ENCODE measurements around the gene GATA6. TPM values are rescaled to one million over a fixed set of nuclear protein-coding genes. Genes with fewer than 3 reads are reported as not detected.

The GATA6 gene
- total RNA-seq, 1 donor from 2014 or later, result 23.8 TPM

- H3K27me3 Mint-ChIP-seq (ENCODE audit: unreplicated experiment), result peaks cover 4% of the 10 kb centered on the region
- no peak for DNase-seq (ENCODE audit: low spot score)
- TF ChIP-seq CTCF (IDR thresholded peaks at IDR 0.05; ENCODE audit: unreplicated experiment), result no peak
- H3K9me3 Mint-ChIP-seq (ENCODE audit: unreplicated experiment), result no peaks in the 10 kb centered on the region
- no peak overlapping the region for H3K27ac Mint-ChIP-seq (ENCODE audit: unreplicated experiment)
- H3K4me1 Mint-ChIP-seq (ENCODE audit: unreplicated experiment), result peaks cover 33% of the 10 kb centered on the region
- H3K36me3 Mint-ChIP-seq (ENCODE audit: low read depth, unreplicated experiment), result peaks cover 23% of the 10 kb centered on the region
- H3K4me3 Mint-ChIP-seq (ENCODE audit: unreplicated experiment), result no peak overlapping the region
Observed at GRCh38 chr18:22200611-22201225, 31.3 kb downstream of the GATA6 start.

DNA sequence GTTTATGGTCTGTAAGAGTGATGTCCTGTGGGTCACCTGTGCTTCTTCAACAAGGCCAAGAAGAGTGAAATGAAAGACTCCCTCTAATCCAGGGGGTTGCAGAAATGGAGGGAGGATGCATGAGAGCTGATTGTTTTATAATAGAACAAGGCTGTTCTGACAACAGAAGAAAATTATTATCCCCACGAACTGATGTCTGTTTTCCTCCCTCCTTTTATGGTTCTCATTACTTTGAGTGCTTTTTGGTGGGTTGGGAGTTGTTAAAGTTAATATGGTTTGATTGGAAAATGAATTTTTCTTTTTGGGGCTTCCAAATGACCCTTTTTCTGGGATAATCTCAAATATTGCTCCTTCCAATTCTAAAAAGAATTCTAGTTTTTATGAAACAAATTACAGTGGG lies 33.6 kb downstream of the GATA6 start:
- no peak overlapping the region for H3K4me3 Mint-ChIP-seq (ENCODE audit: unreplicated experiment)
- peaks cover 28% of the 10 kb centered on the region for H3K4me1 Mint-ChIP-seq (ENCODE audit: unreplicated experiment)
- H3K27ac Mint-ChIP-seq (ENCODE audit: unreplicated experiment), result no peak overlapping the region
- TF ChIP-seq CTCF (IDR thresholded peaks at IDR 0.05; ENCODE audit: unreplicated experiment), result no peak
- H3K27me3 Mint-ChIP-seq (ENCODE audit: unreplicated experiment), result peaks cover 4% of the 10 kb centered on the region
- H3K36me3 Mint-ChIP-seq (ENCODE audit: low read depth, unreplicated experiment), result peaks cover 19% of the 10 kb centered on the region
- no peak for DNase-seq (ENCODE audit: low spot score)
- no peaks in the 10 kb centered on the region for H3K9me3 Mint-ChIP-seq (ENCODE audit: unreplicated experiment)

DNA sequence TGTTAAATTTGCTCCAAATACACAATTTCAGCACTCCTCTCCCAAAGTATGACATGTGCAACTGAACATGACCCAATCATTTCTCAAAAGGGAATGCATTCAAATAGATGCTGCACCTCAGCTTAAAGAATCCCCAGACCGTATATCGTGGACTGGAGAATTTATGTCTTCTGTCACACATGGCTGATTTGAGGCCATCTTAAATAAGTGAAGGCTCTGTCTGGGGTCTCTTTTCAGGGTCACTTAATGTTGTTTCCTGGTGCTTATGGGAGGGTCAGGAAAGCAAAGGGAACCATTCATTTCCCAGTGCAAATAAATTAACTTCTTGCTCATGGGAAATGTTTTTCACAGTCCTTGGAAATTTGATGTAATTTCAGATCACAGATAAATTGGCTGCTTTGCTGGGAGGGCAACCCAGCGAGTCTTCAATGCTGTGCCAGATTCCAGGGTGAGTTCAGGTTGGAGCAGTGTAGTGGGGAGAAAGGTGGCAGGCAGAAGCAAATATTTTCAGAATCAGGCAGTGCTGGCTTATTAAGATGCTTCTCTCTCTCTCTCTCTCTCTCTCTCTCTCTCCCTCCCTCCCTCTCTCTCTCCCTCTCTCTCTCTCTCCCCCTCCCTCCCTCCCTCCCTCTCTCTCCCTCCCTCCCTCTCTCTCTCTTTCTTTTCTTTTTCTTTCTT lies 34.3 kb downstream of the GATA6 start:
- peaks cover 23% of the 10 kb centered on the region for H3K4me1 Mint-ChIP-seq (ENCODE audit: unreplicated experiment)
- no peak overlapping the region for H3K4me3 Mint-ChIP-seq (ENCODE audit: unreplicated experiment)
- DNase-seq (ENCODE audit: low spot score), result no peak
- H3K36me3 Mint-ChIP-seq (ENCODE audit: low read depth, unreplicated experiment), result peaks cover 19% of the 10 kb centered on the region
- no peak for TF ChIP-seq CTCF (IDR thresholded peaks at IDR 0.05; ENCODE audit: unreplicated experiment)
- H3K27me3 Mint-ChIP-seq (ENCODE audit: unreplicated experiment), result peaks cover 5% of the 10 kb centered on the region
- H3K9me3 Mint-ChIP-seq (ENCODE audit: unreplicated experiment), result no peaks in the 10 kb centered on the region
- H3K27ac Mint-ChIP-seq (ENCODE audit: unreplicated experiment), result no peak overlapping the region

- H3K4me1 Mint-ChIP-seq (ENCODE audit: unreplicated experiment), result peaks cover 18% of the 10 kb centered on the region
- DNase-seq (ENCODE audit: low spot score), result no peak
- no peak overlapping the region for H3K27ac Mint-ChIP-seq (ENCODE audit: unreplicated experiment)
Observed at GRCh38 chr18:22204214-22204536, 34.8 kb downstream of the GATA6 start.

More at GRCh38 chr18:22204214-22204536, 34.8 kb downstream of the GATA6 start:
- TF ChIP-seq CTCF (IDR thresholded peaks at IDR 0.05; ENCODE audit: unreplicated experiment), result no peak
- Mint-ChIP-seq H3K36me3 (ENCODE audit: low read depth, unreplicated experiment) (peaks cover 15% of the 10 kb centered on the region), H3K9me3 (ENCODE audit: unreplicated experiment) (no peaks in the 10 kb centered on the region), H3K27me3 (ENCODE audit: unreplicated experiment) (peaks cover 5% of the 10 kb centered on the region), H3K4me3 (ENCODE audit: unreplicated experiment) (no peak overlapping the region)

All from endothelial cell (in vitro differentiated cells).